BLaER1 treated with 17β-estradiol and CSF1 and Interleukin-3, amounts not matched to agents 10 nM and 100 nM (cell line): ENCODE results near the gene MYO5A.

Experiments used
- H3K27ac ChIP-seq, 11 experiments: shearing (Covaris generic); formaldehyde crosslinking; 2 replicates each; pipeline ENCODE4 v1.8.1; 2022
- H3K27me3 ChIP-seq, 11 experiments: shearing (Covaris generic); formaldehyde crosslinking; 2 replicates each; pipeline ENCODE4 v1.8.1; 2022
- H3K36me3 ChIP-seq, 11 experiments: shearing (Covaris generic); formaldehyde crosslinking; 2 replicates each; pipeline ENCODE4 v1.8.1; 2022
- H3K4me1 ChIP-seq, 10 experiments: shearing (Covaris generic); formaldehyde crosslinking; 2 replicates each; pipeline ENCODE4 v1.8.1; 2022
- H3K4me2 ChIP-seq, 11 experiments: shearing (Covaris generic); formaldehyde crosslinking; 2 replicates each; pipeline ENCODE4 v1.8.1; 2022
- H3K4me3 ChIP-seq, 10 experiments: shearing (Covaris generic); formaldehyde crosslinking; 2 replicates each; pipeline ENCODE4 v1.8.1; 2022
- H3K9ac ChIP-seq, 11 experiments: shearing (Covaris generic); formaldehyde crosslinking; 2 replicates each; pipeline ENCODE4 v1.8.1; 2022
- H3K9me3 ChIP-seq, 11 experiments: shearing (Covaris generic); formaldehyde crosslinking; replicated peaks in 1 of 11; 2 replicates each; pipeline ENCODE4 v1.8.1; 2022
- H4K20me1 ChIP-seq, 11 experiments: shearing (Covaris generic); formaldehyde crosslinking; 2 replicates each; pipeline ENCODE4 v1.8.1; 2022
- Cebpa-rat ChIP-seq, 11 experiments: shearing (Covaris generic); IDR thresholded peaks; 2 replicates each; pipeline ENCODE4 v1.8.1; 2022

The MYO5A gene

DNA sequence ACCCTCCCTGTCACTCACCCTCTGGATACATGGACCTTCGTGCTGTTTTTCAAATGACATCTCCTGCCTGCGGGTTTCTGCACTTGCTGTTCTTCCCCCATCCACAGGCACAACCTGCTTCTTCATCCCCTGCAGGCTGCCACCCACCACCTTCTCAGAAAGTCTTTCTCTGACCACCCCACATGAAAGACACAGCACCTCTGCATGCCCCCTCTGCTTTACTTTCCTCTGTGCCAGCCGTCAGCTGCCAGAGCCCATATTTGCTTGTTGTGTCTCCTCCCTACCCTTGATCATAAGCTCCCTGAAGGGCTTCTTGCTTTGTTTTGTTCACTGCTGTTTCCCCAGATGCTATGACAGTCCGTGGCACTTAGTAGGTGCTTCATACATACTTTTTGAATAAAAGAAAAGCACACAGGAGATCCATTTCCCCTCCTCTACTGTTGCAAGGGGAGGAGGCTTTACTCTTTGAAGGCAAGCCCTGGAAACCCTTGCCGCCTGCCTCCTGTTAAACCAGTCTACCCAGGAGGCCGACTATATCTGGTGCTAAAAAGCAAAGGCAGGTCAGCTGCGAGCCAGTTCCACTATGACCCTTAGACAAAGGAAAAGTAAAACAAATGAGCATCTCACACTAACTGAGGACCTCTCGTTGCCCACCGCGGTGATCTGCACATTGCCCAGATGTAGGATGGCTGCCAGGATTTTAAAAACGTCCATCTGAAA, 265.0 kb downstream of the MYO5A start:
- no peaks in the 10 kb centered on the region for H3K9me3 ChIP-seq
- peaks cover 0 to 72% (median 37%) of the 10 kb centered on the region in 11 experiments; a peak in 14 of 22 replicates for H3K36me3 ChIP-seq
- H3K4me2 ChIP-seq: no peak overlapping the region
- H3K27ac ChIP-seq: no peak overlapping the region
- no peak for TF ChIP-seq Cebpa-rat (IDR thresholded peaks at IDR 0.05)
- H3K4me3 ChIP-seq: no peak overlapping the region
- H4K20me1 ChIP-seq: no peaks in the 10 kb centered on the region; a peak in 1 of 22 replicates
- H3K9ac ChIP-seq: no peak overlapping the region
- H3K27me3 ChIP-seq: no peaks in the 10 kb centered on the region
- peaks cover 12 to 21% (median 15%) of the 10 kb centered on the region in 10 experiments for H3K4me1 ChIP-seq

DNA sequence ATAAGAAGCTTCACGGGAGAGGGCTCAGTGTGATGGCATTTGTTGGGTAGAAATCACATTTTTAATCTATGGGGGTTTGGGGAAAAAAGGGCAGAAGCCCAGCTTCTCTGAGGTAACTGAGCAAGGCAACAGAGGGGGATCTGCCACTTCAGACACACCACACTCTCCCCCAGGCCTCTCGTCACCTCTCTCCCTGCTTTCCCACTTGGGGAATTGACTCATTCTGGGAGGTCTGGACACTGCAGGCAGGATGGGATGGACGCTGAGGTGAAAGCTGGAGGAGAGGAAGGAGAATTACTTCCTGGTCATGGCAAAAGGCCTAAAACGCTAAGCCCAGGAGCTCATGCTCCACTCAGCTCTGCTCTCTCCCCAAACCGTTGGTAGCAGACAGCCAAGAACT, 266.3 kb downstream of the MYO5A start:
- H3K4me2 ChIP-seq: peak overlapping the region; percentile 6 to 78 (median 40); a peak in 20 of 22 replicates

GRCh38 chr15:52261498-52262242, 267.0 kb downstream of the MYO5A start:
- H3K4me1 ChIP-seq: peaks cover 18 to 30% (median 25%) of the 10 kb centered on the region in 10 experiments
- peak overlapping the region; percentile 6 to 78 (median 40); a peak in 21 of 22 replicates for H3K4me2 ChIP-seq
- no peaks in the 10 kb centered on the region for H3K27me3 ChIP-seq
- H3K4me3 ChIP-seq: no peak overlapping the region
- no peak for TF ChIP-seq Cebpa-rat (IDR thresholded peaks at IDR 0.05)
- H4K20me1 ChIP-seq: no peaks in the 10 kb centered on the region
- H3K27ac ChIP-seq: peak overlapping the region in 3 of 11 experiments; percentile 16 to 55 (median 28); a peak in 4 of 22 replicates
- H3K36me3 ChIP-seq: peaks cover 0 to 51% (median 19%) of the 10 kb centered on the region in 11 experiments; a peak in 13 of 22 replicates
- H3K9ac ChIP-seq: peak overlapping the region in 1 of 11 experiments; percentile 29; a peak in 1 of 22 replicates
- H3K9me3 ChIP-seq: no peaks in the 10 kb centered on the region

More for the DNA sequence above, 266.3 kb downstream of the MYO5A start:
- Histone ChIP-seq H3K27me3 (no peaks in the 10 kb centered on the region), H3K4me3 (no peak overlapping the region), H3K36me3 (peaks cover 0 to 58% (median 26%) of the 10 kb centered on the region in 11 experiments; a peak in 13 of 22 replicates), H3K9ac (no peak overlapping the region), H3K27ac (no peak overlapping the region; a peak in 1 of 22 replicates), H4K20me1 (no peaks in the 10 kb centered on the region), H3K9me3 (no peaks in the 10 kb centered on the region), H3K4me1 (peaks cover 18 to 23% (median 20%) of the 10 kb centered on the region in 10 experiments)
- no peak for TF ChIP-seq Cebpa-rat (IDR thresholded peaks at IDR 0.05)

- Histone ChIP-seq H3K27ac (peak overlapping the region in 1 of 11 experiments; percentile 55; a peak in 1 of 22 replicates), H3K9me3 (no peaks in the 10 kb centered on the region), H4K20me1 (no peaks in the 10 kb centered on the region), H3K4me3 (no peak overlapping the region), H3K4me1 (peaks cover 18 to 34% (median 26%) of the 10 kb centered on the region in 10 experiments), H3K36me3 (peaks cover 0 to 46% (median 13%) of the 10 kb centered on the region in 11 experiments; a peak in 12 of 22 replicates), H3K9ac (no peak overlapping the region), H3K4me2 (peak overlapping the region in 3 of 11 experiments; percentile 33 to 78 (median 77); a peak in 4 of 22 replicates), H3K27me3 (no peaks in the 10 kb centered on the region)
- no peak for TF ChIP-seq Cebpa-rat (IDR thresholded peaks at IDR 0.05)
Observed at GRCh38 chr15:52261026-52261425, 267.7 kb downstream of the MYO5A start.

DNA sequence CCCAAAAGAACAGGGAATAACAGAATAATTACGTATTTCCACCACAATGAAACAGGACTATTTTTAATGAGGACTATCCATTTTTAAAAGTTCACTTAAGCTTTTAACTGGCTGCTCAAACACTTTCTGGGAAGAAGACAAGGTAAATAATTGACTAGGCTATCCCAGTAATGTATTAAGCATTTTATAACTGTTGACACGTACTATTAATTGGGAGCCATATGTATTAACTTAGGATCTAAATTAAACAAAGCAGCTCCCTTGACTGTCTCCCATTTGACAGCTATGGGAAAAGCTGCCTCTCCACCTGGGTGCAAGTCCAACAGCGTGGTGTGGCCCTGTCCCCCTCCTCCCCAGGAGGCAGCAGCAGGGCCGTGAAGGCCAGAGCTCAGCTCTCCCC, 269.2 kb downstream of the MYO5A start:
- Histone ChIP-seq H3K9me3 (no peaks in the 10 kb centered on the region), H3K36me3 (peaks cover 0 to 37% (median 13%) of the 10 kb centered on the region in 11 experiments; a peak in 12 of 22 replicates), H3K27ac (no peak overlapping the region), H3K27me3 (no peaks in the 10 kb centered on the region), H4K20me1 (no peaks in the 10 kb centered on the region), H3K4me1 (peaks cover 28 to 44% (median 36%) of the 10 kb centered on the region in 10 experiments), H3K4me3 (no peak overlapping the region), H3K4me2 (no peak overlapping the region), H3K9ac (no peak overlapping the region)
- TF ChIP-seq Cebpa-rat (IDR thresholded peaks at IDR 0.05): no peak

DNA sequence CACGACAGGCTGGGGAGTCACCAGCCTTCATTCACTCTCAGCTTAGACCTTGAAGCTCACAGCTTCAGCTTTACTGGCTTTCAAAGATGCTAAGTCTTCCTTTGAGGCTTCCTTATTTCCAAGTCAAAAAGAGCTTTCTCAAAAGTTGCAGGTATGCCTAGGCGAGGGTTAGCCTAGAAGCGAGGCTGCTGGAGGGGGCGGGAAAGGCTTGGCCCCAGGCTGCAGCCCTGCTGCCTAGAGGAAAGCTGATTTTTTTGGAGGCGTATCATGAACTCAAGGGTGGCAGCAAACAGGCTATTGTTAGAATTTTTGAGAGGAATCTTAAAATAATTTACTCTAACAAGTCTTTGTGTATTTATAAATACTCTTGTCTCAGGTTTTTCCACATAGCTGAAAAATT, 270.2 kb downstream of the MYO5A start:
- no peak for TF ChIP-seq Cebpa-rat (IDR thresholded peaks at IDR 0.05)
- Histone ChIP-seq H3K27me3 (no peaks in the 10 kb centered on the region), H3K27ac (no peak overlapping the region), H3K4me2 (no peak overlapping the region), H3K36me3 (peaks cover 0 to 32% (median 5%) of the 10 kb centered on the region in 11 experiments; a peak in 10 of 22 replicates), H3K9ac (no peak overlapping the region), H4K20me1 (no peaks in the 10 kb centered on the region), H3K9me3 (no peaks in the 10 kb centered on the region), H3K4me1 (peaks cover 38 to 50% (median 42%) of the 10 kb centered on the region in 10 experiments), H3K4me3 (no peak overlapping the region)

DNA sequence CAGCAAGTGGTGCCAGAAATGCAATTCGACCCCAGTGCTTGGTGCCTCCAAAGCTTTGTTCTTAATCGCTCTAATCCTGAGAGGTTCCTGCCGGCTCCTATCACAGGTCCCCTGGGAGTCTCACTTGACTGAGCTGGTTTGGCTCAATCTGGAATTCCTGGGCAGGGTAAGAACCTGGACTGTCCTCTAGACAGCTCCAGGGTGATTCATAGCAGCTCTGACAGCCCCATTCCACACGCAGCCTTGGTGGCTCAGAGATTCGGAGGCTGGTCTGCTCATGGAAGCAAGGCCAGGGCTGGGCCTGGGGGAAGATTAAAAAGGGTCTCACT, 271.0 kb downstream of the MYO5A start:
- Histone ChIP-seq H3K9ac (no peak overlapping the region), H3K36me3 (peaks cover 0 to 32% (median 0%) of the 10 kb centered on the region in 11 experiments; a peak in 8 of 22 replicates), H3K4me2 (peak overlapping the region in 3 of 11 experiments; percentile 16 to 29 (median 28); a peak in 3 of 22 replicates), H3K9me3 (no peaks in the 10 kb centered on the region), H3K4me1 (peaks cover 42 to 47% (median 45%) of the 10 kb centered on the region in 10 experiments), H3K27me3 (no peaks in the 10 kb centered on the region), H3K27ac (no peak overlapping the region), H4K20me1 (no peaks in the 10 kb centered on the region), H3K4me3 (no peak overlapping the region)
- no peak for TF ChIP-seq Cebpa-rat (IDR thresholded peaks at IDR 0.05)
